H1 (cell line): ENCODE measurements around the gene KIF13A. TPM values are rescaled to one million over a fixed set of nuclear protein-coding genes. Genes with fewer than 3 reads are reported as not detected.

Experiments
- CTCF ChIA-PET: fragments of 300-600 bp; sonication (Branson Sonifier 250); formaldehyde crosslinking; loops from one replicate; lab custom pipeline; 2021; ENCODE audit not compliant: partially characterized antibody; lab: Charles Lee
- POLR2A ChIA-PET: fragments of 300-600 bp; sonication (Branson Sonifier 250); formaldehyde crosslinking; loops from one replicate; lab custom pipeline; 2021; ENCODE audit warnings: inconsistent platforms; ENCODE audit not compliant: partially characterized antibody; lab: Charles Lee
- DNase-seq, 2 experiments: peaks; one replicate each; pipeline versions ENCODE4 v3.0.0 to v3.0.0-alpha.2; 2010 to 2022; ENCODE audit warnings: low spot score in 2 of 2, low read depth in 1 of 2, mixed read lengths in 1 of 2
- FAIRE-seq: peaks from 2 replicates; lab custom pipeline; 2011; peaks lifted over from hg19 to GRCh38; lab: Jason Lieb, UNC
- H2AFZ ChIP-seq: 2 replicates; pipeline ENCODE4 v1.8.1; 2012; ENCODE audit warnings: low read length, inconsistent platforms
- H2AK5ac ChIP-seq: 2 replicates; pipeline ENCODE4 v1.6.1; 2013; ENCODE audit warnings: low read depth, low read length
- H2BK120ac ChIP-seq: replicated peaks from 2 replicates; pipeline ENCODE3; 2013; ENCODE audit warnings: low read depth, low read length, inconsistent platforms
- H2BK12ac ChIP-seq: 2 replicates; pipeline ENCODE4 v1.6.1; 2013; ENCODE audit warnings: low read depth, low read length
- H2BK15ac ChIP-seq: 2 replicates; pipeline ENCODE4 v1.6.1; 2013; ENCODE audit warnings: low read length
- H2BK20ac ChIP-seq: 2 replicates; pipeline ENCODE4 v1.6.1; 2013; ENCODE audit warnings: low read length
- H2BK5ac ChIP-seq: 2 replicates; pipeline ENCODE4 v1.6.1; 2013; ENCODE audit warnings: low read depth, low read length
- H3K14ac ChIP-seq: 2 replicates; pipeline ENCODE4 v1.6.1; 2013; ENCODE audit warnings: inconsistent platforms; ENCODE audit not compliant: insufficient read length
- H3K18ac ChIP-seq: 2 replicates; pipeline ENCODE4 v1.6.1; 2013; ENCODE audit warnings: low read length; ENCODE audit errors: extremely low read depth
- H3K23ac ChIP-seq: 2 replicates; pipeline ENCODE4 v1.6.1; 2013; ENCODE audit warnings: inconsistent platforms; ENCODE audit not compliant: insufficient read length
- H3K23me2 ChIP-seq: 2 replicates; pipeline ENCODE4 v1.6.1; 2013; ENCODE audit warnings: low read depth, low read length
- H3K27ac ChIP-seq: 2 replicates; pipeline ENCODE4 v1.6.1; 2011; ENCODE audit warnings: low read depth, low read length, inconsistent platforms
- H3K27me3 ChIP-seq, 4 experiments: replicated peaks in 1 of 4; 1 replicate in 1 of 4; 2 replicates in 3 of 4; pipeline versions ENCODE4 v1.6.1 to v1.8.1; 2011 to 2013; ENCODE audit warnings: low read length in 3 of 4, mild to moderate bottlenecking in 3 of 4, inconsistent platforms in 2 of 4, mixed read lengths in 2 of 4, moderate library complexity in 1 of 4; ENCODE audit not compliant: control insufficient read depth in 3 of 4, insufficient read depth in 3 of 4; ENCODE audit errors: extremely low read depth in 1 of 4
- H3K36me3 ChIP-seq, 4 experiments: 2 replicates each; pipeline versions ENCODE4 v1.6.1 to v1.8.1; 2011 to 2013; ENCODE audit warnings: mild to moderate bottlenecking in 4 of 4, low read length in 3 of 4, moderate library complexity in 2 of 4, control low read depth in 1 of 4, inconsistent platforms in 1 of 4; ENCODE audit not compliant: insufficient read depth in 4 of 4, control insufficient read depth in 2 of 4
- H3K4ac ChIP-seq: replicated peaks from 2 replicates; pipeline ENCODE3; 2013; ENCODE audit warnings: low read length, low read depth, mixed read lengths, inconsistent platforms; ENCODE audit not compliant: insufficient read length
- H3K4me1 ChIP-seq, 4 experiments: replicated peaks in 1 of 4; 1 replicate in 1 of 4; 2 replicates in 3 of 4; pipeline versions ENCODE4 v1.6.1 to v1.8.1; 2011 to 2013; ENCODE audit warnings: low read length in 3 of 4, inconsistent platforms in 2 of 4, mixed read lengths in 1 of 4; ENCODE audit not compliant: insufficient read depth in 4 of 4, control insufficient read depth in 3 of 4
- H3K4me2 ChIP-seq, 2 experiments: 2 replicates each; pipeline versions ENCODE4 v1.6.1 to v1.8.1; 2011 to 2013; ENCODE audit warnings: low read depth in 2 of 2, low read length in 2 of 2, control low read depth in 1 of 2, inconsistent platforms in 1 of 2, mild to moderate bottlenecking in 1 of 2; ENCODE audit not compliant: insufficient read depth in 1 of 2
- H3K4me3 ChIP-seq, 4 experiments: fragments of 200-600, 300-600 bp in 1 of 4; sonication (generic), shearing (Covaris generic), sonication (Bioruptor Twin) in 1 of 4; 2 replicates each; pipeline versions ENCODE4 v1.5.1 to v1.8.1; 2011 to 2016; ENCODE audit warnings: low read length in 4 of 4, low read depth in 3 of 4, control low read depth in 2 of 4, inconsistent platforms in 2 of 4, mild to moderate bottlenecking in 2 of 4, mixed read lengths in 1 of 4, moderate library complexity in 1 of 4; ENCODE audit not compliant: insufficient read depth in 2 of 4; ENCODE audit errors: extremely low read depth in 1 of 4
- H3K56ac ChIP-seq: replicated peaks from 2 replicates; pipeline ENCODE3; 2013; ENCODE audit warnings: low read depth, mild to moderate bottlenecking, mixed read lengths, low read length, inconsistent platforms; ENCODE audit not compliant: insufficient read length
- H3K79me1 ChIP-seq: 2 replicates; pipeline ENCODE4 v1.6.1; 2013; ENCODE audit warnings: low read depth, low read length, control low read depth
- H3K79me2 ChIP-seq, 2 experiments: 2 replicates each; pipeline versions ENCODE4 v1.6.1 to v1.8.1; 2012 to 2013; ENCODE audit warnings: low read length in 2 of 2, mild to moderate bottlenecking in 2 of 2, inconsistent platforms in 1 of 2; ENCODE audit not compliant: insufficient read depth in 2 of 2, control insufficient read depth in 1 of 2
- H3K9ac ChIP-seq, 4 experiments: replicated peaks in 1 of 4; 1 replicate in 1 of 4; 2 replicates in 3 of 4; pipeline versions ENCODE4 v1.6.1 to v1.8.1; 2011 to 2013; ENCODE audit warnings: low read depth in 3 of 4, low read length in 3 of 4, control low read depth in 2 of 4, mild to moderate bottlenecking in 2 of 4, moderate library complexity in 2 of 4, inconsistent platforms in 1 of 4; ENCODE audit errors: extremely low read depth in 1 of 4
- H3K9me3 ChIP-seq, 2 experiments: 2 replicates each; pipeline versions ENCODE4 v1.6.1 to v1.8.1; 2012 to 2013; ENCODE audit warnings: mild to moderate bottlenecking in 2 of 2, moderate library complexity in 2 of 2, control low read depth in 1 of 2, inconsistent platforms in 1 of 2, low read depth in 1 of 2, low read length in 1 of 2, mixed read lengths in 1 of 2; ENCODE audit not compliant: insufficient read depth in 2 of 2
- H4K20me1 ChIP-seq, 2 experiments: replicated peaks in 1 of 2; 2 replicates each; pipeline versions ENCODE3 to v1.8.1; 2011 to 2013; ENCODE audit warnings: inconsistent platforms in 2 of 2, low read length in 2 of 2, mild to moderate bottlenecking in 1 of 2; ENCODE audit not compliant: insufficient read depth in 2 of 2, control insufficient read depth in 1 of 2
- H4K5ac ChIP-seq: 2 replicates; pipeline ENCODE4 v1.6.1; 2013; ENCODE audit warnings: low read length, low read depth, mixed read lengths, inconsistent platforms; ENCODE audit not compliant: insufficient read length
- H4K8ac ChIP-seq: 2 replicates; pipeline ENCODE4 v1.8.0; 2013; ENCODE audit warnings: mild to moderate bottlenecking, moderate library complexity, low read length, inconsistent platforms; ENCODE audit not compliant: insufficient read depth; ENCODE audit errors: extremely low read depth
- H4K91ac ChIP-seq: replicated peaks from 2 replicates; pipeline ENCODE3; 2013; ENCODE audit warnings: low read length, mixed read lengths, inconsistent platforms; ENCODE audit not compliant: insufficient read length
- CREB1 ChIP-seq: IDR thresholded peaks from 2 replicates; pipeline ENCODE4 v1.6.1; 2012; ENCODE audit warnings: inconsistent platforms
- EGR1 ChIP-seq: IDR thresholded peaks from 2 replicates; pipeline ENCODE4 v1.6.1; 2011; ENCODE audit warnings: low read depth, low read length, borderline replicate concordance
- GABPA ChIP-seq: IDR thresholded peaks from 2 replicates; pipeline ENCODE4 v1.6.1; 2011; ENCODE audit warnings: mild to moderate bottlenecking, low read length, moderate library complexity, borderline replicate concordance; ENCODE audit not compliant: insufficient read depth
- HDAC2 ChIP-seq, 2 experiments: fragments of 300-600 bp in 1 of 2; sonication (generic) in 1 of 2; IDR thresholded peaks; 2 replicates each; pipeline ENCODE4 v1.6.1; 2011 to 2012; ENCODE audit warnings: low read depth in 2 of 2, low read length in 2 of 2, mild to moderate bottlenecking in 2 of 2, moderate library complexity in 2 of 2, borderline replicate concordance in 1 of 2, inconsistent platforms in 1 of 2
- MAFK ChIP-seq: IDR thresholded peaks from 2 replicates; pipeline ENCODE4 v1.6.1; 2012; ENCODE audit warnings: low read depth, mild to moderate bottlenecking, improper control_type of control experiment, low read length
- NRF1 ChIP-seq: IDR thresholded peaks from 2 replicates; pipeline ENCODE4 v1.6.1; 2011; ENCODE audit warnings: mild to moderate bottlenecking, low read depth, low read length, improper control_type of control experiment
- PHF8 ChIP-seq: fragments of 200-600 bp; sonication (generic); conservative IDR thresholded peaks from 2 replicates; pipeline ENCODE4 v1.7.1; 2012; ENCODE audit warnings: low read depth, mild to moderate bottlenecking, inconsistent platforms, low read length, moderate library complexity
- POU5F1 ChIP-seq: IDR thresholded peaks from 2 replicates; pipeline ENCODE4 v1.6.1; 2011; ENCODE audit warnings: low read depth, mild to moderate bottlenecking, low read length, moderate library complexity
- RBBP5 ChIP-seq: IDR thresholded peaks from 2 replicates; pipeline ENCODE4 v1.7.1; 2012; ENCODE audit warnings: low read depth, mild to moderate bottlenecking, inconsistent platforms, low read length, moderate library complexity, borderline replicate concordance
- RFX5 ChIP-seq: IDR thresholded peaks from 2 replicates; pipeline ENCODE4 v1.6.1; 2011; ENCODE audit warnings: low read depth, low read length, improper control_type of control experiment, borderline replicate concordance
- SAP30 ChIP-seq: fragments of 300-600 bp; sonication (generic); IDR thresholded peaks from 2 replicates; pipeline ENCODE4 v1.7.1; 2012; ENCODE audit warnings: low read length, moderate library complexity, mild to moderate bottlenecking, inconsistent platforms; ENCODE audit not compliant: insufficient read depth, insufficient replicate concordance
- SP1 ChIP-seq: IDR thresholded peaks from 2 replicates; pipeline ENCODE4 v1.6.1; 2011; ENCODE audit warnings: low read depth, low read length
- TAF1 ChIP-seq: IDR thresholded peaks from 2 replicates; pipeline ENCODE4 v1.6.1; 2011; ENCODE audit warnings: mild to moderate bottlenecking, low read depth, low read length
- WGBS, 2 experiments: shearing (Covaris generic) in 1 of 2; methylation state at CpG; one replicate each; pipeline versions ENCODE4 v1.1.6 to v1.1.7; 2013 to 2015; ENCODE audit warnings: low lambda C conversion rate in 2 of 2, mixed read lengths in 2 of 2, inconsistent platforms in 1 of 2, low coverage in 1 of 2, missing lambda C conversion rate in 1 of 2; ENCODE audit not compliant: insufficient replicate concordance in 2 of 2, insufficient coverage in 1 of 2, insufficient read length in 1 of 2; ENCODE audit errors: extremely low coverage in 1 of 2, missing lambda C conversion rate in 1 of 2; 5-methylcytosine and 5-hydroxymethylcytosine counted together
- polyA plus RNA-seq, 7 experiments: library from polyadenylated mRNA; depleted of rRNA in 3 of 7; stranded (reverse) in 5 of 7; unstranded in 2 of 7; fragments of >200 nt in 5 of 7; fragments of 200-250 nt in 2 of 7; gene quantifications; 1 replicate in 5 of 7; 2 replicates in 1 of 7; 4 replicates in 1 of 7; pipeline versions ENCODE4 v1.2.1 to v1.2.3, GENCODE V29; 2011 to 2013; ENCODE audit warnings: missing spikeins in 2 of 7, mixed read lengths in 2 of 7
- total RNA-seq: library from RNA; stranded (reverse); fragmentation: NEBNext Ultra II Directional; extraction: Animal tissue kit (Norgen Biotek cat#: 25700); gene quantifications from 2 replicates; pipeline ENCODE4 v1.2.1, GENCODE V29; 2021
- TF ChIP-seq, protein P1 (sequence below): IDR thresholded peaks from 2 replicates; pipeline ENCODE4 v1.6.1; 2011; ENCODE audit warnings: low read length, improper control_type of control experiment

KIF13A gene
- total and polyA plus RNA-seq, 2 of the 8 experiments (the other 6 are each of a cell fraction or from before 2014, with no cell fraction given): 14.7 to 40.8 TPM

DNA sequence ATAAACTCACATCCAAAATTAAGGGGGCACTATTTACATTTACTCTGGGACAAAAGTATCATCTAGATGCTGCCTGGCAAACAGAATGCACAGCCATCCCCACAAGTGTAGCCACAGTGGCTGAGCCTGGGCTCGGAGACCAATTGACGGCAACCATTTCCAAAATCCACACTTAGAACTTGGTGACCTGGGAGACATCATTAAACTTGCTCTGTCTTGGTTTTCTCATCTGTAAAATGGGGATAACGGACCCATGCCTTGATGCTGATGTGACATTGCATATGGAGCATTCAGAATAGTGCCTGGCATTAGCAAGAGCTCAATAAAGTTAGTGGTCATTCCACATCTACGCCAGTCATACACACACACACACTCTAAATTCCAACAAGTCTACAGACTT, 140.7 kb downstream of the KIF13A start:
- Histone ChIP-seq H3K23me2 (no peaks in the 10 kb centered on the region), H3K4me2 (no peak overlapping the region), H2AFZ (no peak overlapping the region), H3K14ac (no peak overlapping the region), H3K9ac (no peak overlapping the region), H3K4me1 (no peaks in the 10 kb centered on the region), H2AK5ac (no peak overlapping the region), H3K23ac (no peak overlapping the region), H2BK20ac (no peak overlapping the region), H3K4me3 (no peak overlapping the region), H2BK12ac (no peak overlapping the region), H3K56ac (no peak overlapping the region), H3K4ac (no peak overlapping the region), H4K20me1 (no peaks in the 10 kb centered on the region), H3K27me3 (peaks cover 0 to 1% (median 0%) of the 10 kb centered on the region in 4 experiments; a peak in 1 of 7 replicates), H4K91ac (no peak overlapping the region), H3K27ac (no peak overlapping the region), H3K9me3 (no peaks in the 10 kb centered on the region), H2BK15ac (no peak overlapping the region), H4K5ac (no peak overlapping the region), H3K79me1 (no peaks in the 10 kb centered on the region), H3K18ac (no peak overlapping the region), H2BK5ac (no peak overlapping the region), H3K36me3 (peaks cover 0 to 21% (median 7%) of the 10 kb centered on the region in 4 experiments; a peak in 5 of 8 replicates), H4K8ac (no peak overlapping the region), H2BK120ac (no peak overlapping the region), H3K79me2 (no peaks in the 10 kb centered on the region)
- DNase-seq (no peak), FAIRE-seq (no peak)
- ChIA-PET POLR2A (no interaction called here), CTCF (no interaction called here)
- 95% methylated on average over 4 of the region's 4 CpGs; no CpG with 5 or more reads in 1 of the 2 experiments for WGBS, 2 experiments
- TF ChIP-seq MAFK: no peak
- TF ChIP-seq SP1: no peak
- no peak for TF ChIP-seq POU5F1
- no peak for TF ChIP-seq HDAC2 (IDR thresholded peaks at IDR 0.05; ENCODE audit: borderline replicate concordance in 1 of 2, low read depth in 2 of 2, low read length in 2 of 2)
- TF ChIP-seq RFX5: no peak
- TF ChIP-seq NRF1: no peak
- no peak for TF ChIP-seq CREB1
- TF ChIP-seq TAF1: no peak
- no peak for TF ChIP-seq SAP30
- TF ChIP-seq, protein P1, sequence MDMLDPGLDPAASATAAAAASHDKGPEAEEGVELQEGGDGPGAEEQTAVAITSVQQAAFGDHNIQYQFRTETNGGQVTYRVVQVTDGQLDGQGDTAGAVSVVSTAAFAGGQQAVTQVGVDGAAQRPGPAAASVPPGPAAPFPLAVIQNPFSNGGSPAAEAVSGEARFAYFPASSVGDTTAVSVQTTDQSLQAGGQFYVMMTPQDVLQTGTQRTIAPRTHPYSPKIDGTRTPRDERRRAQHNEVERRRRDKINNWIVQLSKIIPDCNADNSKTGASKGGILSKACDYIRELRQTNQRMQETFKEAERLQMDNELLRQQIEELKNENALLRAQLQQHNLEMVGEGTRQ: no peak
- no peak for TF ChIP-seq PHF8
- no peak for TF ChIP-seq GABPA
- TF ChIP-seq EGR1: no peak
- TF ChIP-seq RBBP5: no peak
